Activated T-helper 2 cell treated with anti-CD3 and anti-CD28 coated beads, Interferon-gamma antibody, Interleukin-2, Interleukin-4, amounts not matched to agents 10 μg/mL and 5 μg/mL and 100 μg/mL, durations not matched to agents 14 hours and 24 hours and 36 hours (primary cell): ENCODE measurements around the gene DOCK8. TPM values are rescaled to one million over a fixed set of nuclear protein-coding genes. Genes with fewer than 3 reads are reported as not detected.

ENCODE experiments used
- DNase-seq: peaks from one replicate; pipeline ENCODE4 v3.0.0; 2021; ENCODE audit warnings: low spot score
- H3K27ac Mint-ChIP-seq: one replicate; pipeline ENCODE4 v1.8.0; 2021; ENCODE audit warnings: mixed read lengths
- H3K27me3 Mint-ChIP-seq: one replicate; pipeline ENCODE4 v1.8.0; 2021; ENCODE audit warnings: low read depth, mixed read lengths
- H3K36me3 Mint-ChIP-seq: one replicate; pipeline ENCODE4 v1.8.0; 2021; ENCODE audit warnings: low read depth, mixed read lengths
- H3K4me1 Mint-ChIP-seq: one replicate; pipeline ENCODE4 v1.8.0; 2021; ENCODE audit warnings: low read depth, mixed read lengths
- H3K4me3 Mint-ChIP-seq: one replicate; pipeline ENCODE4 v1.8.0; 2021; ENCODE audit warnings: low read depth, mild to moderate bottlenecking, moderate library complexity, mixed read lengths
- H3K9me3 Mint-ChIP-seq: one replicate; pipeline ENCODE4 v1.8.0; 2021; ENCODE audit warnings: mixed read lengths
- intact Hi-C: fragments of 100-400 bp; cut with micrococcal nuclease; formaldehyde crosslinking; loops from one replicate; pipeline ENCODE4 v1.15.1; 2023
- total RNA-seq: library from RNA; stranded (reverse); gene quantifications from 2 replicates; pipeline ENCODE4 v1.2.3, GENCODE V29; 2022

Gene DOCK8
- total RNA-seq, 1 donor from 2014 or later = 113 TPM

- no peak overlapping the region for H3K27ac Mint-ChIP-seq
- no peak for DNase-seq
Observed at GRCh38 chr9:372128-372527, 157.5 kb downstream of the DOCK8 start.

GRCh38 chr9:373759-374206, 159.1 kb downstream of the DOCK8 start:
- H3K27ac Mint-ChIP-seq = no peak overlapping the region

More at GRCh38 chr9:372128-372527, 157.5 kb downstream of the DOCK8 start:
- Mint-ChIP-seq H3K4me1 (peaks cover 4% of the 10 kb centered on the region), H3K9me3 (no peaks in the 10 kb centered on the region), H3K36me3 (peaks cover 82% of the 10 kb centered on the region), H3K27me3 (no peaks in the 10 kb centered on the region), H3K4me3 (no peak overlapping the region)
- intact Hi-C loops = no loop called here

GRCh38 chr9:374736-375135, 160.1 kb downstream of the DOCK8 start:
- Mint-ChIP-seq H3K27me3 (no peaks in the 10 kb centered on the region), H3K4me3 (no peak overlapping the region), H3K4me1 (peaks cover 14% of the 10 kb centered on the region), H3K36me3 (peaks cover 84% of the 10 kb centered on the region), H3K27ac (no peak overlapping the region), H3K9me3 (no peaks in the 10 kb centered on the region)
- DNase-seq = no peak
- intact Hi-C loops = no loop called here

More at GRCh38 chr9:373759-374206, 159.1 kb downstream of the DOCK8 start:
- Mint-ChIP-seq H3K4me1 (peaks cover 14% of the 10 kb centered on the region), H3K36me3 (peaks cover 82% of the 10 kb centered on the region), H3K4me3 (no peak overlapping the region), H3K9me3 (no peaks in the 10 kb centered on the region), H3K27me3 (no peaks in the 10 kb centered on the region)
- intact Hi-C loops = no loop called here
- no peak for DNase-seq

GRCh38 chr9:376115-376514, 161.4 kb downstream of the DOCK8 start:
- Mint-ChIP-seq H3K4me1 (peaks cover 14% of the 10 kb centered on the region), H3K27ac (no peak overlapping the region), H3K36me3 (peaks cover 76% of the 10 kb centered on the region), H3K27me3 (no peaks in the 10 kb centered on the region), H3K9me3 (no peaks in the 10 kb centered on the region), H3K4me3 (no peak overlapping the region)
- DNase-seq = no peak
- intact Hi-C loops = no loop called here

- Mint-ChIP-seq H3K4me1 (peaks cover 14% of the 10 kb centered on the region), H3K9me3 (no peaks in the 10 kb centered on the region), H3K27ac (peak overlapping the region; percentile 46), H3K27me3 (no peaks in the 10 kb centered on the region), H3K36me3 (peaks cover 77% of the 10 kb centered on the region), H3K4me3 (no peak overlapping the region)
- intact Hi-C loops = no loop called here
- peak; percentile 10 for DNase-seq
Observed at GRCh38 chr9:378263-378662, 163.6 kb downstream of the DOCK8 start.

GRCh38 chr9:382383-382782, 167.7 kb downstream of the DOCK8 start:
- no peak for DNase-seq
- H3K27me3 Mint-ChIP-seq = no peaks in the 10 kb centered on the region
- intact Hi-C loops = no loop called here
- H3K36me3 Mint-ChIP-seq = peaks cover 72% of the 10 kb centered on the region
- H3K27ac Mint-ChIP-seq = peak overlapping the region; percentile 31
- peaks cover 10% of the 10 kb centered on the region for H3K4me1 Mint-ChIP-seq
- no peaks in the 10 kb centered on the region for H3K9me3 Mint-ChIP-seq
- H3K4me3 Mint-ChIP-seq = no peak overlapping the region

GRCh38 chr9:385818-386398, 171.2 kb downstream of the DOCK8 start:
- DNase-seq = no peak
- intact Hi-C loops = no loop called here

GRCh38 chr9:389159-389558, 174.5 kb downstream of the DOCK8 start:
- Mint-ChIP-seq H3K27ac (no peak overlapping the region), H3K36me3 (peaks cover 66% of the 10 kb centered on the region)
- DNase-seq = no peak

More at GRCh38 chr9:385818-386398, 171.2 kb downstream of the DOCK8 start:
- Mint-ChIP-seq H3K27me3 (no peaks in the 10 kb centered on the region), H3K4me1 (no peaks in the 10 kb centered on the region), H3K27ac (no peak overlapping the region), H3K4me3 (no peak overlapping the region), H3K36me3 (peaks cover 75% of the 10 kb centered on the region), H3K9me3 (no peaks in the 10 kb centered on the region)

GRCh38 chr9:389758-390157, 175.1 kb downstream of the DOCK8 start:
- H3K4me3 Mint-ChIP-seq = no peak overlapping the region
- H3K27ac Mint-ChIP-seq = no peak overlapping the region
- H3K9me3 Mint-ChIP-seq = no peaks in the 10 kb centered on the region
- peaks cover 68% of the 10 kb centered on the region for H3K36me3 Mint-ChIP-seq
- H3K4me1 Mint-ChIP-seq = no peaks in the 10 kb centered on the region
- no peaks in the 10 kb centered on the region for H3K27me3 Mint-ChIP-seq
- DNase-seq = no peak
- intact Hi-C loops = no loop called here

More at GRCh38 chr9:389159-389558, 174.5 kb downstream of the DOCK8 start:
- Mint-ChIP-seq H3K27me3 (no peaks in the 10 kb centered on the region), H3K4me3 (no peak overlapping the region), H3K4me1 (no peaks in the 10 kb centered on the region), H3K9me3 (no peaks in the 10 kb centered on the region)
- intact Hi-C loops = no loop called here

GRCh38 chr9:392077-392804, 177.6 kb downstream of the DOCK8 start:
- no peak for DNase-seq
- Mint-ChIP-seq H3K27ac (no peak overlapping the region), H3K27me3 (no peaks in the 10 kb centered on the region), H3K36me3 (peaks cover 63% of the 10 kb centered on the region), H3K9me3 (no peaks in the 10 kb centered on the region), H3K4me1 (no peaks in the 10 kb centered on the region), H3K4me3 (no peak overlapping the region)
- intact Hi-C loops = no loop called here

- Mint-ChIP-seq H3K36me3 (peaks cover 64% of the 10 kb centered on the region), H3K9me3 (no peaks in the 10 kb centered on the region), H3K27ac (no peak overlapping the region), H3K4me3 (no peak overlapping the region), H3K4me1 (no peaks in the 10 kb centered on the region), H3K27me3 (no peaks in the 10 kb centered on the region)
- intact Hi-C loops = no loop called here
- no peak for DNase-seq
Observed at GRCh38 chr9:394347-395052, 179.8 kb downstream of the DOCK8 start.

- intact Hi-C loops = no loop called here
- no peaks in the 10 kb centered on the region for H3K4me1 Mint-ChIP-seq
- DNase-seq = no peak
- H3K9me3 Mint-ChIP-seq = no peaks in the 10 kb centered on the region
- H3K4me3 Mint-ChIP-seq = no peak overlapping the region
- H3K27me3 Mint-ChIP-seq = no peaks in the 10 kb centered on the region
- H3K36me3 Mint-ChIP-seq = peaks cover 60% of the 10 kb centered on the region
- no peak overlapping the region for H3K27ac Mint-ChIP-seq
Observed at GRCh38 chr9:396396-396795, 181.7 kb downstream of the DOCK8 start.

GRCh38 chr9:398085-398484, 183.4 kb downstream of the DOCK8 start:
- no peak for DNase-seq
- intact Hi-C loops = no loop called here
- Mint-ChIP-seq H3K27ac (no peak overlapping the region), H3K4me1 (no peaks in the 10 kb centered on the region), H3K27me3 (no peaks in the 10 kb centered on the region), H3K36me3 (peaks cover 69% of the 10 kb centered on the region), H3K9me3 (no peaks in the 10 kb centered on the region), H3K4me3 (no peak overlapping the region)
